ENCODE measurements around the gene PDCD2L. TPM values are rescaled to one million over a fixed set of nuclear protein-coding genes. Genes with fewer than 3 reads are reported as not detected.

PDCD2L gene
- total RNA-seq, 1 experiment from 2014 or later = 43.3 TPM

DNA sequence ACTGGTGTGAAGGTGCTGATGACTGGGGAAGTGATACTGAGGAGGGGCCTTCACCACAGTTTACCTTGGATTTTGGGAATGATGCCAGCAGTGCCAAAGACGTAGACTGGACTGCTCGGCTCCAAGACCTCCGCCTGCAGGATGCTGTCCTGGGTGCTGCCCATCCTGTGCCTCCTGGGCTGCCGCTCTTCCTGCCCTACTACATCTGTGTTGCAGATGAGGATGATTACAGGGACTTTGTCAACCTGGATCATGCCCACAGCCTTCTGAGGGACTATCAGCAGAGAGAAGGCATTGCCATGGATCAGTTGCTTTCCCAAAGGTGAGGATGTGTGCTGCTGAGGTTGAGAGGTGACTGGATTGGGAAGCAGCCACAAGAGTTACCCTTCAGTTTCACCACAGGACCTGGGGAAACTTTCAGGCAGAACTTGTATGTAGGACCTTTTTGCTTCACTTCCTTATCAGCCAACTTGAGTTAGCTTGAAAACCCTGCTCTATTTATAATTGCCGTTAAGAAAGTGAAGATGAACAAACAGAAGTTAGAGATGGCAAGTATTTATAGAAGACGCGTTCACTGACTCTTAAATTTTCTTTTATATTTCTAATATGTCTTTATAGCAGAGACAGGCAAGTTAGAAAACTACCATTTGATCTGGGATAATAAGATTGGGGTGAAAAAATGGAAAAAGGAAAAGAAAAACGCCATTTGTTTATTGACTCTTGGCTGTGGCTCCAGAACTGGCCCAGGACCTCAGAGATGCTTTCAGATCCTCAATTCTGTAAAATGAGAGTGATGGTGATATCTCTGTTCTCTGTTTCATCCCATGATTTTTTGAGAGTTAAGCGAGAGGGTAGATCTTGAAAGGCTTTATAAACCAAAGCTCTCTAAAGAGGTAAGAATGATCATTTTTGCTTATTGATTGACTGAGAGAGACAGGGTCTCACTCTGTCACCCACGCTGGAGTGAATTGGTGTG, 5.3 kb downstream of the PDCD2L start:
- H3K56ac ChIP-seq (ENCODE audit: insufficient read length, low read depth, low read length) = no peak overlapping the region
- Mint-ChIP-seq H3K9me3 (no peaks in the 10 kb centered on the region), H3K4me3 (no peak overlapping the region), H3K27ac (no peak overlapping the region; a peak in 1 of 7 replicates), H3K27me3 (ENCODE audit: low read depth) (no peaks in the 10 kb centered on the region), H3K4me1 (peaks cover 0 to 3% of the 10 kb centered on the region in 2 experiments; a peak in 1 of 4 replicates), H3K36me3 (ENCODE audit: insufficient read depth in 1 of 3, low read depth in 3 of 3) (peaks cover 19 to 53% (median 35%) of the 10 kb centered on the region in 3 experiments)
- no peak overlapping the region for H3T11ph ChIP-seq (ENCODE audit: low read length)
- no peak overlapping the region for H4K8ac ChIP-seq (replicated peaks; ENCODE audit: insufficient read length, low read depth, low read length)
- H3K27me3 ChIP-seq (ENCODE audit: insufficient read depth, low read length) = no peaks in the 10 kb centered on the region
- no peak overlapping the region for H2BK12ac ChIP-seq (ENCODE audit: insufficient read length, low read depth, low read length)
- H4K91ac ChIP-seq (ENCODE audit: insufficient read length, low read depth, low read length) = no peak overlapping the region
- no peak overlapping the region for H3K18ac ChIP-seq (ENCODE audit: insufficient read length, low read depth, low read length)
- H3K9me3 ChIP-seq (ENCODE audit: control insufficient read depth, low read depth, low read length) = no peaks in the 10 kb centered on the region
- no peak overlapping the region for H3K9ac ChIP-seq (ENCODE audit: extremely low read depth, insufficient read length, low read length)
- H4K20me1 ChIP-seq (ENCODE audit: control insufficient read depth, insufficient read depth, insufficient read length) = no peaks in the 10 kb centered on the region
- DNase-seq = no peak
- H3K79me1 ChIP-seq (ENCODE audit: insufficient read depth, low read depth, low read length, poor library complexity, severe bottlenecking) = no peaks in the 10 kb centered on the region
- no peak overlapping the region for H2AK5ac ChIP-seq (ENCODE audit: insufficient read length, low read length)
- H2AFZ ChIP-seq (ENCODE audit: low read length) = no peak overlapping the region
- H3K79me2 ChIP-seq (ENCODE audit: insufficient read depth, low read length) = peaks cover 2% of the 10 kb centered on the region; the same call in 1 of the 2 replicates
- H2BK15ac ChIP-seq (ENCODE audit: low read depth, low read length) = no peak overlapping the region
- no peak overlapping the region for H3K4ac ChIP-seq (ENCODE audit: low read depth, low read length)
- H3K4me2 ChIP-seq (ENCODE audit: insufficient read depth, insufficient read length, low read length) = no peak overlapping the region
- H2BK20ac ChIP-seq (ENCODE audit: low read depth, low read length, poor library complexity, severe bottlenecking) = no peak overlapping the region
- H3K27ac ChIP-seq (ENCODE audit: insufficient read length, low read depth, low read length) = no peak overlapping the region
- TF ChIP-seq, protein P1, sequence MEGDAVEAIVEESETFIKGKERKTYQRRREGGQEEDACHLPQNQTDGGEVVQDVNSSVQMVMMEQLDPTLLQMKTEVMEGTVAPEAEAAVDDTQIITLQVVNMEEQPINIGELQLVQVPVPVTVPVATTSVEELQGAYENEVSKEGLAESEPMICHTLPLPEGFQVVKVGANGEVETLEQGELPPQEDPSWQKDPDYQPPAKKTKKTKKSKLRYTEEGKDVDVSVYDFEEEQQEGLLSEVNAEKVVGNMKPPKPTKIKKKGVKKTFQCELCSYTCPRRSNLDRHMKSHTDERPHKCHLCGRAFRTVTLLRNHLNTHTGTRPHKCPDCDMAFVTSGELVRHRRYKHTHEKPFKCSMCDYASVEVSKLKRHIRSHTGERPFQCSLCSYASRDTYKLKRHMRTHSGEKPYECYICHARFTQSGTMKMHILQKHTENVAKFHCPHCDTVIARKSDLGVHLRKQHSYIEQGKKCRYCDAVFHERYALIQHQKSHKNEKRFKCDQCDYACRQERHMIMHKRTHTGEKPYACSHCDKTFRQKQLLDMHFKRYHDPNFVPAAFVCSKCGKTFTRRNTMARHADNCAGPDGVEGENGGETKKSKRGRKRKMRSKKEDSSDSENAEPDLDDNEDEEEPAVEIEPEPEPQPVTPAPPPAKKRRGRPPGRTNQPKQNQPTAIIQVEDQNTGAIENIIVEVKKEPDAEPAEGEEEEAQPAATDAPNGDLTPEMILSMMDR (conservative IDR thresholded peaks at IDR 0.05) = no peak
- no peak overlapping the region for H3K23ac ChIP-seq (ENCODE audit: insufficient read length, low read depth, low read length)
- no peak overlapping the region for H2BK120ac ChIP-seq (ENCODE audit: low read depth, low read length, poor library complexity, severe bottlenecking)
- WGBS (ENCODE audit: extremely low coverage, insufficient read length, low lambda C conversion rate) = no CpG with 5 or more reads among the region's 10 CpGs
- no peak overlapping the region for H2BK5ac ChIP-seq (ENCODE audit: insufficient read length, low read length)
- H3K23me2 ChIP-seq (ENCODE audit: insufficient read length, low read depth, low read length, poor library complexity, severe bottlenecking) = peaks cover 4% of the 10 kb centered on the region
- no peak overlapping the region for H4K5ac ChIP-seq (ENCODE audit: insufficient read length, low read depth, low read length)
- no peak overlapping the region for H3K14ac ChIP-seq (ENCODE audit: insufficient read depth, low read length)
- no peaks in the 10 kb centered on the region for H3K4me1 ChIP-seq (ENCODE audit: insufficient read depth, low read length)
